ENCODE results near the gene PCP4L1. TPM values are rescaled to one million over a fixed set of nuclear protein-coding genes. Genes with fewer than 3 reads are reported as not detected.
"Not testable (repeated sequence)": the region's sequence is repeated elsewhere in the genome, so short reads cannot be mapped to it uniquely, and the experiment has no call there.

The PCP4L1 gene
- total and polyA plus RNA-seq, 2 donors from 2014 or later = 1.2 to 1.3 TPM

DNA sequence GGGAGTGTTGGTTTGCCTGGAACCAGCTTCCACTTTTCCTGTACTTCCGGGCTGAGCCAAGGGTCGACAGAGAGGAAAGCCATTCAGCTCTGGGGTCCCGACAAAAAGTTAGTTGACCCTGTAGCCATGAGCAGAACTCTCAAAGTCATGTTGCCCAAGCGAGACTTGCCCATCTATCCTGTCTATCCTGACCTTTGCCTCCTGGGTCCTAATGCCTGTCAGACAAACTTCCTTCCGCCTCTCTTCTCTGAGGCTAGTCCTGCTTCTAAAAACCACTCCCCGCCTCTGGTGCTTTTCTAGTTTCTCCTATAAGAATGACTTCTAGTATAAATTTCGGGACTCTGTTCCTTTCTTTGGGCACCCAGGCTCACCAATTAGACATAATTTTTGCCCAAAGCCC lies 7.7 kb upstream of the PCP4L1 start:
- FAIRE-seq (no peak), DNase-seq (no peak)
- intact Hi-C loops (cut with DNase I) = no loop called here
- Histone ChIP-seq H3K27ac (ENCODE audit: low read depth in 2 of 2, low read length in 2 of 2) (no peak overlapping the region), H3K27me3 (ENCODE audit: control insufficient read depth, insufficient read depth, low read length) (no peaks in the 10 kb centered on the region), H3K4me3 (ENCODE audit: low read length in 3 of 3) (no peak overlapping the region), H3K9me3 (ENCODE audit: control insufficient read depth in 2 of 3, insufficient read depth in 1 of 3, low read length in 3 of 3) (no peaks in the 10 kb centered on the region), H3K36me3 (ENCODE audit: control insufficient read depth in 2 of 3, insufficient read depth in 3 of 3, low read length in 3 of 3) (no peaks in the 10 kb centered on the region), H3K4me1 (ENCODE audit: control insufficient read depth in 2 of 3, insufficient read depth in 2 of 3, low read depth in 1 of 3, low read length in 3 of 3) (no peaks in the 10 kb centered on the region), H3K9ac (ENCODE audit: low read length in 3 of 3) (no peak overlapping the region)
- TF ChIP-seq, protein P1, sequence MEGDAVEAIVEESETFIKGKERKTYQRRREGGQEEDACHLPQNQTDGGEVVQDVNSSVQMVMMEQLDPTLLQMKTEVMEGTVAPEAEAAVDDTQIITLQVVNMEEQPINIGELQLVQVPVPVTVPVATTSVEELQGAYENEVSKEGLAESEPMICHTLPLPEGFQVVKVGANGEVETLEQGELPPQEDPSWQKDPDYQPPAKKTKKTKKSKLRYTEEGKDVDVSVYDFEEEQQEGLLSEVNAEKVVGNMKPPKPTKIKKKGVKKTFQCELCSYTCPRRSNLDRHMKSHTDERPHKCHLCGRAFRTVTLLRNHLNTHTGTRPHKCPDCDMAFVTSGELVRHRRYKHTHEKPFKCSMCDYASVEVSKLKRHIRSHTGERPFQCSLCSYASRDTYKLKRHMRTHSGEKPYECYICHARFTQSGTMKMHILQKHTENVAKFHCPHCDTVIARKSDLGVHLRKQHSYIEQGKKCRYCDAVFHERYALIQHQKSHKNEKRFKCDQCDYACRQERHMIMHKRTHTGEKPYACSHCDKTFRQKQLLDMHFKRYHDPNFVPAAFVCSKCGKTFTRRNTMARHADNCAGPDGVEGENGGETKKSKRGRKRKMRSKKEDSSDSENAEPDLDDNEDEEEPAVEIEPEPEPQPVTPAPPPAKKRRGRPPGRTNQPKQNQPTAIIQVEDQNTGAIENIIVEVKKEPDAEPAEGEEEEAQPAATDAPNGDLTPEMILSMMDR (IDR thresholded peaks at IDR 0.05; ENCODE audit: borderline replicate concordance, extremely low read depth, insufficient read depth) = no peak

DNA sequence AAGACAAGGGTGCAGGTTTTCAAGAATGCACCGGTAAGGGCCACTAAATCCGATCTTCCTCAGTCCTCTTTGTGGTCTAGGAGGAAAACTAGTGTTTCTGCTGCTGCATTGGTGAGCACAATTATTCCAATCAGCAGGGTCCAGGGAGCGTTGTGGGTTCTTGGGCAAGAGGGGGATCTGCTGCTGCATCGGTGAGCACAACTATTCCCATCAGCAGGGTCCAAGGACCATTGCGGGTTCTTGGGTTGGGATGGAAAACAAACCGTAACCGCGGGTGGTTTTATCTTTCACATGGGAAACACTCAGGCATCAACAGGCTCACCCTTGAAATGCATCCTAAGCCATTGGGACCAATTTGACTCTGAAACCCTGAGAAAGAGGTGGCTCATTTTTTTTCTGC lies 7.0 kb upstream of the PCP4L1 start:
- FAIRE-seq (no peak), DNase-seq (no peak)
- Histone ChIP-seq H3K9me3 (ENCODE audit: control insufficient read depth in 2 of 3, insufficient read depth in 1 of 3, low read length in 3 of 3) (no peaks in the 10 kb centered on the region), H3K4me1 (ENCODE audit: control insufficient read depth in 2 of 3, insufficient read depth in 2 of 3, low read depth in 1 of 3, low read length in 3 of 3) (no peaks in the 10 kb centered on the region), H3K27me3 (ENCODE audit: control insufficient read depth, insufficient read depth, low read length) (no peaks in the 10 kb centered on the region), H3K9ac (ENCODE audit: low read length in 3 of 3) (no peak overlapping the region), H3K4me3 (ENCODE audit: low read length in 3 of 3) (no peak overlapping the region), H3K27ac (ENCODE audit: low read depth in 2 of 2, low read length in 2 of 2) (no peak overlapping the region), H3K36me3 (ENCODE audit: control insufficient read depth in 2 of 3, insufficient read depth in 3 of 3, low read length in 3 of 3) (no peaks in the 10 kb centered on the region)
- intact Hi-C loops (cut with DNase I) = no loop called here
- TF ChIP-seq, protein P1 (IDR thresholded peaks at IDR 0.05; ENCODE audit: borderline replicate concordance, extremely low read depth, insufficient read depth) = no peak

DNA sequence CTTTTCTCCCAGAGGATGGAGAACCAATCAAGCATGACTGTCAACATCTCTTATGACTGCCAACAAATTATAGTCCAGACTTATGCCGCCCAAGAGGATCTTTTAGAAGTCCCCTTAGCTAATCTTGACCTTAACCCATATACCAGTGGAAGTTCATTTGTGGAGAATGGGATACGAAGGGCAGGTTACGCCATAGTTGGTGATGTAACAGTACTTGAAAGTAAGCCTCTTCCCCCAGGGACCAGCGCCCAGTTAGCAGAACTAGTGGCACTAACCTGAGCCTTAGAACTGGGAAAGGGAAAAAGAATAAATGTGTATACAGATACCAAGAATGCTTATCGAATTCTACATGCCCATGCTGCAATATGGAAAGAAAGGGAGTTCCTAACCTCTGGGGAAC lies 3.2 kb upstream of the PCP4L1 start:
- H3K27me3 ChIP-seq (ENCODE audit: control insufficient read depth, insufficient read depth, low read length); H3K27ac ChIP-seq (ENCODE audit: low read depth in 2 of 2, low read length in 2 of 2); H3K36me3 ChIP-seq (ENCODE audit: control insufficient read depth in 2 of 3, insufficient read depth in 3 of 3, low read length in 3 of 3); DNase-seq; intact Hi-C loops (cut with DNase I); FAIRE-seq; H3K4me1 ChIP-seq (ENCODE audit: control insufficient read depth in 2 of 3, insufficient read depth in 2 of 3, low read depth in 1 of 3, low read length in 3 of 3); H3K4me3 ChIP-seq (ENCODE audit: low read length in 3 of 3); H3K9me3 ChIP-seq (ENCODE audit: control insufficient read depth in 2 of 3, insufficient read depth in 1 of 3, low read length in 3 of 3); H3K9ac ChIP-seq (ENCODE audit: low read length in 3 of 3): not testable (repeated sequence)

DNA sequence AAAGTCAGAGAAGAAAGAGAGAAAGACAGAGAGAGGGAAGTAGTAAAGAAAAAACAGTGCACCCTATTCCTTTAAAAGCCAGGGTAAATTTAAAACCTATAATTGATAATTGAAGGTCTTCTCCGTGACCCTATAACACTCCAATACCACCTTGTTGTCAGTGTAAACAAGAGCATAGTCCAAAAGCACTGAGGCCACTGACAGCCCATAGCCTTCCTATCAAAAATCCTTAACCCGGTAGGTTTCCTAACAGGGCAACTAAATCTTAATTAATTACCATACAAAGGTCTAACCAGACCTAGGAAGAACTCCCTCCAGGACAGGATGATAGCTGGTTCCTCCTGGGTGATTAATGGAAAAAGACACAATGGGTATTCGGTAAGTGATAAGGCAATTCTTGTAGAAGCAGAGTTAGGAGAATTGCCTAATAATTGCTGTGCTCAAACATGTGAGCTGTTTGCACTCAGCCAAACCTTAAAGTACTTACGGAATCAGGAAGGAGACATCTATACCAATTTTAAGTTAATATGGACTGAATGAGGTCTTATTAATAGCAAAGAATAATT lies 2.5 kb upstream of the PCP4L1 start:
- H3K9ac ChIP-seq (ENCODE audit: low read length in 3 of 3); H3K27ac ChIP-seq (ENCODE audit: low read depth in 2 of 2, low read length in 2 of 2); H3K36me3 ChIP-seq (ENCODE audit: control insufficient read depth in 2 of 3, insufficient read depth in 3 of 3, low read length in 3 of 3); H3K9me3 ChIP-seq (ENCODE audit: control insufficient read depth in 2 of 3, insufficient read depth in 1 of 3, low read length in 3 of 3); intact Hi-C loops (cut with DNase I); FAIRE-seq; H3K4me1 ChIP-seq (ENCODE audit: control insufficient read depth in 2 of 3, insufficient read depth in 2 of 3, low read depth in 1 of 3, low read length in 3 of 3); H3K4me3 ChIP-seq (ENCODE audit: low read length in 3 of 3); H3K27me3 ChIP-seq (ENCODE audit: control insufficient read depth, insufficient read depth, low read length); DNase-seq: not testable (repeated sequence)

DNA sequence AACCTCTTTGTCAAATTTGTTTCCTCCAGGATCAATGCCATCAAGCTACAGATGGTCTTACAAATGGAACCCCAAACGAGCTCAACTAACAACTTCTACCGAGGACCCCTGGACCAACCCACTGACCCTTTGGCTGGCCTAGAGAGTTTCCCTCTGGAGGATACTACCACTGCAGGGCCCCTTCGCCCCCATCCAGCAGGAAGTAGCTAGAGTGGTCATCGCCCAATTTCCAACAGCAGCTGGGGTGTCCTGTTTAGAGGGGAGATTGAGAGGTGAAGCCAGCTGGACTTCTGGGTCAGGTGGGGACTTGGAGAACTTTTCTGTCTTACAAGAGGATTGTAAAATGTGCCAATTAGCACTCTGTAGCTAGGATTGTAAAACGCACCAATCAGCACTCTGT lies 1.4 kb upstream of the PCP4L1 start:
- intact Hi-C loops (cut with DNase I); H3K27ac ChIP-seq (ENCODE audit: low read depth in 2 of 2, low read length in 2 of 2); FAIRE-seq: not testable (repeated sequence)

More for the DNA sequence above, 1.4 kb upstream of the PCP4L1 start:
- not testable (repeated sequence) for H3K4me1 ChIP-seq (ENCODE audit: control insufficient read depth in 2 of 3, insufficient read depth in 2 of 3, low read depth in 1 of 3, low read length in 3 of 3); H3K4me3 ChIP-seq (ENCODE audit: low read length in 3 of 3); DNase-seq; H3K36me3 ChIP-seq (ENCODE audit: control insufficient read depth in 2 of 3, insufficient read depth in 3 of 3, low read length in 3 of 3); H3K27me3 ChIP-seq (ENCODE audit: control insufficient read depth, insufficient read depth, low read length); H3K9ac ChIP-seq (ENCODE audit: low read length in 3 of 3); H3K9me3 ChIP-seq (ENCODE audit: control insufficient read depth in 2 of 3, insufficient read depth in 1 of 3, low read length in 3 of 3)
